C4-2B (cell line): ENCODE measurements around the gene SRPK2.

Experiments used
- ZFX ChIP-seq: fragments of 450-650 bp; IDR thresholded peaks from 2 replicates; pipeline ENCODE4 v1.6.1; 2017
- TF ChIP-seq, protein P1 (sequence below): fragments of 450-650 bp; conservative IDR thresholded peaks from 2 replicates; pipeline ENCODE4 v1.5.1; 2017; ENCODE audit warnings: mild to moderate bottlenecking

DNA sequence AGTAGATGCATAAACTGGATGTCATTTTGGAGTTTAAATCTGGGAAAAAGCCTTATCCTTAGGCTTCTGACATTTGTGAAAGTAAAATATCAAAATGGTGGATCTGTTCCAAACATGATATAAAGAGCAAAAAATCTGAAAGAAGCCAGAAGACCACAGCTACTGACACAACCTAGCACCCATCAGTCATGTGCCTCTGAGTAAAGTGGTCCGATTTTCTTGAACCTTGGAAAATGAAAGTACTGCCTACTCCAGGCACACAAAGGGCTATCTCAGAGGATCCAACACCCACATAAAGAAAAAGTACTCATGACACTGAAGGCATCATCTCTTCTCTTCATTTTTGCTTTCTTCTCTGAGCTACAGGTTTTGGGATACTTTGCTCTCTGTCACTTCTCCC is 224.0 kb downstream of the SRPK2 start:
- TF ChIP-seq, protein P1, sequence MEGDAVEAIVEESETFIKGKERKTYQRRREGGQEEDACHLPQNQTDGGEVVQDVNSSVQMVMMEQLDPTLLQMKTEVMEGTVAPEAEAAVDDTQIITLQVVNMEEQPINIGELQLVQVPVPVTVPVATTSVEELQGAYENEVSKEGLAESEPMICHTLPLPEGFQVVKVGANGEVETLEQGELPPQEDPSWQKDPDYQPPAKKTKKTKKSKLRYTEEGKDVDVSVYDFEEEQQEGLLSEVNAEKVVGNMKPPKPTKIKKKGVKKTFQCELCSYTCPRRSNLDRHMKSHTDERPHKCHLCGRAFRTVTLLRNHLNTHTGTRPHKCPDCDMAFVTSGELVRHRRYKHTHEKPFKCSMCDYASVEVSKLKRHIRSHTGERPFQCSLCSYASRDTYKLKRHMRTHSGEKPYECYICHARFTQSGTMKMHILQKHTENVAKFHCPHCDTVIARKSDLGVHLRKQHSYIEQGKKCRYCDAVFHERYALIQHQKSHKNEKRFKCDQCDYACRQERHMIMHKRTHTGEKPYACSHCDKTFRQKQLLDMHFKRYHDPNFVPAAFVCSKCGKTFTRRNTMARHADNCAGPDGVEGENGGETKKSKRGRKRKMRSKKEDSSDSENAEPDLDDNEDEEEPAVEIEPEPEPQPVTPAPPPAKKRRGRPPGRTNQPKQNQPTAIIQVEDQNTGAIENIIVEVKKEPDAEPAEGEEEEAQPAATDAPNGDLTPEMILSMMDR: no peak
- no peak for TF ChIP-seq ZFX
